Left lung (tissue), 10 donors: ENCODE results near the gene ZSWIM6. TPM values are rescaled to one million over a fixed set of nuclear protein-coding genes. Genes with fewer than 3 reads are reported as not detected.

ENCODE experiments used
- ATAC-seq: fragments of 200-7000 bp; cut with Tn5 transposase; one replicate; pipeline ENCODE4 v1.9.1; 2020; ENCODE audit warnings: moderate library complexity
- DNase-seq, 4 donors: peaks; one replicate each; pipeline ENCODE4 v3.0.0-alpha.2; 2013 to 2020
- H3K27ac ChIP-seq, 2 donors: fragments of 200-600 bp; sonication (generic) in 1 of 2; one replicate each; pipeline versions ENCODE4 v1.5.0 to v1.8.0; 2020 to 2021
- H3K27me3 ChIP-seq, 2 donors: fragments of 200-600 bp; sonication (generic) in 1 of 2; one replicate each; pipeline versions ENCODE4 v1.5.0 to v1.8.0; 2020 to 2021
- H3K36me3 ChIP-seq, 2 donors: fragments of 200-600 bp; sonication (generic) in 1 of 2; one replicate each; pipeline versions ENCODE4 v1.5.0 to v1.8.0; 2020 to 2021
- H3K4me1 ChIP-seq, 2 donors: fragments of 200-600 bp; one replicate each; pipeline ENCODE4 v1.8.0; 2021
- H3K4me3 ChIP-seq, 2 donors: fragments of 200-600 bp; sonication (generic) in 1 of 2; one replicate each; pipeline versions ENCODE4 v1.5.0 to v1.8.0; 2020 to 2021; ENCODE audit warnings: mild to moderate bottlenecking in 1 of 2
- H3K9me3 ChIP-seq, 2 donors: fragments of 200-600 bp; sonication (generic) in 1 of 2; one replicate each; pipeline versions ENCODE4 v1.5.0 to v1.8.0; 2020 to 2021
- CTCF ChIP-seq, 2 donors: fragments of 200-600 bp; sonication (generic) in 1 of 2; IDR thresholded peaks; one replicate each; pipeline versions ENCODE4 v1.5.0 to v1.8.0; 2021; ENCODE audit warnings: antibody characterized with exemption in 2 of 2
- intact Hi-C, 2 donors: fragments of 100-400 bp; cut with DNase I; formaldehyde crosslinking; loops; one replicate each; pipeline versions ENCODE4 v1.11.2 to v1.14.2; 2022
- polyA plus RNA-seq, 6 donors: library from polyadenylated mRNA; unstranded; fragments of 120-200 nt; gene quantifications; one replicate each; pipeline ENCODE4 v1.2.1, GENCODE V29; 2013; ENCODE audit not compliant: insufficient read length in 6 of 6
- total RNA-seq, 2 donors: library from RNA; stranded (reverse); fragmentation: NEBNext Ultra II Directional; extraction: Animal tissue kit (Norgen Biotek cat#: 25700); gene quantifications; one replicate each; pipeline ENCODE4 v1.2.1, GENCODE V29; 2021
- donor health status: DM: no; HTN: yes; CAD: no.
- donor health status: DM: no; HTN: no; CAD: no.

The ZSWIM6 gene
- total and polyA plus RNA-seq, 8 donors = 17.5 to 24.4 (median 22.3) TPM

GRCh38 chr5:61299261-61299681, 32.8 kb upstream of the ZSWIM6 start:
- DNase-seq (no peak), ATAC-seq (no peak)
- Histone ChIP-seq H3K27ac (no peak overlapping the region), H3K36me3 (no peaks in the 10 kb centered on the region), H3K4me3 (no peak overlapping the region), H3K27me3 (no peaks in the 10 kb centered on the region), H3K4me1 (peaks cover 15 to 26% of the 10 kb centered on the region in 2 donors), H3K9me3 (no peaks in the 10 kb centered on the region)
- intact Hi-C loops = no loop called here
- TF ChIP-seq CTCF (IDR thresholded peaks at IDR 0.05) = no peak

- H3K4me3 ChIP-seq = no peak overlapping the region
- intact Hi-C loops = no loop called here
- H3K4me1 ChIP-seq = peaks cover 17 to 31% of the 10 kb centered on the region in 2 donors
- DNase-seq (peak; percentile 75 to 94 (median 80)), ATAC-seq (peak; percentile 90)
- no peak for TF ChIP-seq CTCF (IDR thresholded peaks at IDR 0.05)
- H3K36me3 ChIP-seq = no peaks in the 10 kb centered on the region
- peak overlapping the region; percentile 63 to 79 for H3K27ac ChIP-seq
- H3K9me3 ChIP-seq = no peaks in the 10 kb centered on the region
- H3K27me3 ChIP-seq = no peaks in the 10 kb centered on the region
Measured at GRCh38 chr5:61301341-61302199, 30.5 kb upstream of the ZSWIM6 start.

- H3K27me3 ChIP-seq = no peaks in the 10 kb centered on the region
- no peaks in the 10 kb centered on the region for H3K36me3 ChIP-seq
- H3K9me3 ChIP-seq = no peaks in the 10 kb centered on the region
- no peak overlapping the region for H3K4me3 ChIP-seq
- no peak for ATAC-seq
- intact Hi-C loops = no loop called here
- TF ChIP-seq CTCF (IDR thresholded peaks at IDR 0.05) = no peak
- H3K27ac ChIP-seq = peak overlapping the region; percentile 63 to 79
- DNase-seq = no peak
- H3K4me1 ChIP-seq = peaks cover 17 to 31% of the 10 kb centered on the region in 2 donors
Measured at GRCh38 chr5:61302200-61302563, 29.9 kb upstream of the ZSWIM6 start.

GRCh38 chr5:61303346-61303745, 28.7 kb upstream of the ZSWIM6 start:
- no peak for DNase-seq
- Histone ChIP-seq H3K4me3 (no peak overlapping the region), H3K27me3 (no peaks in the 10 kb centered on the region), H3K36me3 (no peaks in the 10 kb centered on the region), H3K9me3 (no peaks in the 10 kb centered on the region), H3K4me1 (peaks cover 17 to 31% of the 10 kb centered on the region in 2 donors), H3K27ac (no peak overlapping the region)
- no peak for ATAC-seq
- no peak for TF ChIP-seq CTCF (IDR thresholded peaks at IDR 0.05)
- intact Hi-C loops = no loop called here

- TF ChIP-seq CTCF (IDR thresholded peaks at IDR 0.05) = no peak
- Histone ChIP-seq H3K4me3 (no peak overlapping the region), H3K36me3 (no peaks in the 10 kb centered on the region), H3K27me3 (no peaks in the 10 kb centered on the region), H3K27ac (peak overlapping the region in 1 of 2 donors; percentile 37), H3K4me1 (peaks cover 17 to 31% of the 10 kb centered on the region in 2 donors), H3K9me3 (no peaks in the 10 kb centered on the region)
- intact Hi-C loops = no loop called here
- peak in 3 of 4 donors; percentile 64 to 81 (median 77) for DNase-seq
- ATAC-seq = peak; percentile 76
Measured at GRCh38 chr5:61304590-61305381, 27.3 kb upstream of the ZSWIM6 start.
